ENCODE data around the gene KAZN. TPM values are rescaled to one million over a fixed set of nuclear protein-coding genes. Genes with fewer than 3 reads are reported as not detected.
"Not testable (repeated sequence)": the region's sequence is repeated elsewhere in the genome, so short reads cannot be mapped to it uniquely, and the experiment has no call there.

The KAZN gene
- polyA plus RNA-seq, 1 donor from 2014 or later: 20.6 TPM

- H3K9me2 ChIP-seq (ENCODE audit: insufficient read depth, low read length): no peaks in the 10 kb centered on the region
- H3K9ac ChIP-seq (ENCODE audit: low read length): no peak overlapping the region
- H4K20me1 ChIP-seq (ENCODE audit: insufficient read depth): no peaks in the 10 kb centered on the region
- no peaks in the 10 kb centered on the region for H3K36me3 ChIP-seq (ENCODE audit: insufficient read depth, low read length)
- no peak overlapping the region for H3K27ac ChIP-seq (ENCODE audit: low read length)
- no peaks in the 10 kb centered on the region for H3F3A ChIP-seq (ENCODE audit: insufficient read depth, low read length, poor library complexity, severe bottlenecking)
- no peak overlapping the region for H2AFZ ChIP-seq (ENCODE audit: low read depth, low read length)
- no peak overlapping the region for H3K4me3 ChIP-seq (ENCODE audit: low read length)
- H3K4me2 ChIP-seq (ENCODE audit: low read length): no peak overlapping the region
- no peaks in the 10 kb centered on the region for H3K79me2 ChIP-seq (replicated peaks; ENCODE audit: insufficient read depth, low read length)
- TF ChIP-seq REST (IDR thresholded peaks at IDR 0.05; ENCODE audit: borderline replicate concordance): no peak
- TF ChIP-seq POLR2AphosphoS5 (IDR thresholded peaks at IDR 0.05): no peak
- H3K9me3 ChIP-seq (ENCODE audit: low read length): no peaks in the 10 kb centered on the region
- H3K27me3 ChIP-seq (ENCODE audit: insufficient read depth, low read depth, low read length): no peaks in the 10 kb centered on the region
Observed at GRCh38 chr1:14578156-14578555, 20.3 kb upstream of the KAZN start.

DNA sequence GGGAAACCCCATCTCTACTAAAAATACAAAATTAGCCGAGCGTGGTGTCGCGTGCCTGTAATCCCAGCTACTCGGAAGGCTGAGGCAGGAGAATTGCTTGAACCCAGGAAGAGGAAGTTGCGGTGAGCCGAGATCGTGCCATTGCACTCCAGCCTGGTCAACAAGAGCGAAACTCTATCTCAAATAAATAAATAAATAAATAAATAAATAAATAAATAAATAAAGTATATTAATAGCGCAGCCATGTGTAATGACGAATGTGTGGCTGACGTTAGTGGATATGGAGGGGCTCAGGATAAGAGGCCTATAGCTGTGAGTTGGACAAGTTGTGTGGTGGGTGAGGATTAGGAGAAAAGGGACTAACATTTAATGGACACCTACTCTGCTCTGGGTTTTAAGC lies 18.2 kb upstream of the KAZN start:
- not testable (repeated sequence) for H2AFZ ChIP-seq (ENCODE audit: low read depth, low read length); H3K36me3 ChIP-seq (ENCODE audit: insufficient read depth, low read length); H3K9ac ChIP-seq (ENCODE audit: low read length); H3K27me3 ChIP-seq (ENCODE audit: insufficient read depth, low read depth, low read length); H3K27ac ChIP-seq (ENCODE audit: low read length); H3K4me3 ChIP-seq (ENCODE audit: low read length); H3K9me2 ChIP-seq (ENCODE audit: insufficient read depth, low read length); H4K20me1 ChIP-seq (ENCODE audit: insufficient read depth); H3F3A ChIP-seq (ENCODE audit: insufficient read depth, low read length, poor library complexity, severe bottlenecking); H3K4me2 ChIP-seq (ENCODE audit: low read length); H3K79me2 ChIP-seq (replicated peaks; ENCODE audit: insufficient read depth, low read length); H3K9me3 ChIP-seq (ENCODE audit: low read length)

GRCh38 chr1:14580986-14581385 lies 17.5 kb upstream of the KAZN start:
- no peak overlapping the region for H2AFZ ChIP-seq (ENCODE audit: low read depth, low read length)
- no peak overlapping the region for H3K27ac ChIP-seq (ENCODE audit: low read length)
- TF ChIP-seq SMC3 (conservative IDR thresholded peaks at IDR 0.05; ENCODE audit: poor library complexity) (no peak), POLR2AphosphoS5 (IDR thresholded peaks at IDR 0.05) (no peak), RAD21 (conservative IDR thresholded peaks at IDR 0.05) (no peak), EZH2 (IDR thresholded peaks at IDR 0.05; ENCODE audit: borderline replicate concordance, insufficient read depth, low read length, poor library complexity, severe bottlenecking) (no peak), MXI1 (conservative IDR thresholded peaks at IDR 0.05; ENCODE audit: poor library complexity, severe bottlenecking) (no peak), REST (IDR thresholded peaks at IDR 0.05; ENCODE audit: borderline replicate concordance) (no peak), TAF1 (IDR thresholded peaks at IDR 0.05; ENCODE audit: low read depth) (no peak), EP300 (conservative IDR thresholded peaks at IDR 0.05; ENCODE audit: poor library complexity, severe bottlenecking) (no peak)
- TF ChIP-seq, protein P1, sequence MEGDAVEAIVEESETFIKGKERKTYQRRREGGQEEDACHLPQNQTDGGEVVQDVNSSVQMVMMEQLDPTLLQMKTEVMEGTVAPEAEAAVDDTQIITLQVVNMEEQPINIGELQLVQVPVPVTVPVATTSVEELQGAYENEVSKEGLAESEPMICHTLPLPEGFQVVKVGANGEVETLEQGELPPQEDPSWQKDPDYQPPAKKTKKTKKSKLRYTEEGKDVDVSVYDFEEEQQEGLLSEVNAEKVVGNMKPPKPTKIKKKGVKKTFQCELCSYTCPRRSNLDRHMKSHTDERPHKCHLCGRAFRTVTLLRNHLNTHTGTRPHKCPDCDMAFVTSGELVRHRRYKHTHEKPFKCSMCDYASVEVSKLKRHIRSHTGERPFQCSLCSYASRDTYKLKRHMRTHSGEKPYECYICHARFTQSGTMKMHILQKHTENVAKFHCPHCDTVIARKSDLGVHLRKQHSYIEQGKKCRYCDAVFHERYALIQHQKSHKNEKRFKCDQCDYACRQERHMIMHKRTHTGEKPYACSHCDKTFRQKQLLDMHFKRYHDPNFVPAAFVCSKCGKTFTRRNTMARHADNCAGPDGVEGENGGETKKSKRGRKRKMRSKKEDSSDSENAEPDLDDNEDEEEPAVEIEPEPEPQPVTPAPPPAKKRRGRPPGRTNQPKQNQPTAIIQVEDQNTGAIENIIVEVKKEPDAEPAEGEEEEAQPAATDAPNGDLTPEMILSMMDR (IDR thresholded peaks at IDR 0.05; ENCODE audit: poor library complexity, severe bottlenecking): no peak
- no peaks in the 10 kb centered on the region for H3K9me2 ChIP-seq (ENCODE audit: insufficient read depth, low read length)
- H3K27me3 ChIP-seq (ENCODE audit: insufficient read depth, low read depth, low read length): no peaks in the 10 kb centered on the region
- no peaks in the 10 kb centered on the region for H3K36me3 ChIP-seq (ENCODE audit: insufficient read depth, low read length)
- H3K4me2 ChIP-seq (ENCODE audit: low read length): no peak overlapping the region
- no peaks in the 10 kb centered on the region for H3F3A ChIP-seq (ENCODE audit: insufficient read depth, low read length, poor library complexity, severe bottlenecking)
- H3K9ac ChIP-seq (ENCODE audit: low read length): no peak overlapping the region
- no peak overlapping the region for H3K4me3 ChIP-seq (ENCODE audit: low read length)
- H3K79me2 ChIP-seq (replicated peaks; ENCODE audit: insufficient read depth, low read length): no peaks in the 10 kb centered on the region
- H3K9me3 ChIP-seq (ENCODE audit: low read length): no peaks in the 10 kb centered on the region
- H4K20me1 ChIP-seq (ENCODE audit: insufficient read depth): no peaks in the 10 kb centered on the region
